Small intestine (tissue), 7 donors: ENCODE data around the gene ATP8A2. TPM values are rescaled to one million over a fixed set of nuclear protein-coding genes. Genes with fewer than 3 reads are reported as not detected.

Experiments used
- DNase-seq, 2 donors: peaks; one replicate each; pipeline versions ENCODE4 v3.0.0 to v3.0.0-alpha.2; 2013
- FAIRE-seq: peaks from 2 replicates; lab custom pipeline; 2012; peaks lifted over from hg19 to GRCh38; lab: Jason Lieb, UNC
- H3K27ac ChIP-seq, 3 donors: one replicate each; pipeline ENCODE4 v1.5.1; 2013; ENCODE audit warnings: low read length in 2 of 3, mild to moderate bottlenecking in 2 of 3, control low read depth in 1 of 3, inconsistent platforms in 1 of 3, low read depth in 1 of 3, moderate library complexity in 1 of 3
- H3K27me3 ChIP-seq, 3 donors: one replicate each; pipeline ENCODE4 v1.6.1; 2013; ENCODE audit warnings: low read length in 3 of 3, inconsistent platforms in 1 of 3; ENCODE audit not compliant: control insufficient read depth in 3 of 3, insufficient read depth in 3 of 3
- H3K36me3 ChIP-seq, 3 donors: one replicate each; pipeline ENCODE4 v1.6.1; 2013; ENCODE audit warnings: low read length in 3 of 3, inconsistent platforms in 1 of 3, low read depth in 1 of 3, mild to moderate bottlenecking in 1 of 3, moderate library complexity in 1 of 3; ENCODE audit not compliant: control insufficient read depth in 3 of 3, insufficient read depth in 2 of 3
- H3K4me1 ChIP-seq, 3 donors: one replicate each; pipeline ENCODE4 v1.6.1; 2013; ENCODE audit warnings: low read length in 2 of 3, inconsistent platforms in 1 of 3, low read depth in 1 of 3, mild to moderate bottlenecking in 1 of 3, moderate library complexity in 1 of 3; ENCODE audit not compliant: control insufficient read depth in 3 of 3, insufficient read depth in 2 of 3
- H3K4me3 ChIP-seq, 3 donors: one replicate each; pipeline ENCODE4 v1.5.1; 2013; ENCODE audit warnings: low read length in 3 of 3, control low read depth in 1 of 3, inconsistent platforms in 1 of 3, low read depth in 1 of 3, mild to moderate bottlenecking in 1 of 3, moderate library complexity in 1 of 3
- H3K9me3 ChIP-seq, 2 donors: one replicate each; pipeline ENCODE4 v1.6.1; 2013; ENCODE audit warnings: low read depth in 1 of 2, low read length in 1 of 2; ENCODE audit not compliant: control insufficient read depth in 2 of 2, insufficient read depth in 1 of 2
- WGBS, 3 donors: extraction: QIAGEN DNeasy Blood & Tissue Kit; methylation state at CpG; one replicate each; pipeline ENCODE4 v1.1.7; 2013; 5-methylcytosine and 5-hydroxymethylcytosine counted together
- polyA plus RNA-seq, 4 donors: library from polyadenylated mRNA; stranded (reverse) in 3 of 4; unstranded in 1 of 4; fragments of 200-250 nt in 3 of 4; fragments of 120-200 nt in 1 of 4; gene quantifications; one replicate each; pipeline versions ENCODE4 v1.2.1 to v1.2.3, GENCODE V29; 2013
- donor health status: healthy with polysubstance abuse.
- donor health status: control.
- donor health status: control.
- donor health status: Bipolar disorder and iron deficiency.
- donor health status: healthy.

ATP8A2 gene
- polyA plus RNA-seq, 4 donors, result 0.72 to 0.79 TPM; not detected in 2

- no peak for DNase-seq
- H3K36me3 ChIP-seq, result no peaks in the 10 kb centered on the region
- no peak overlapping the region for H3K4me3 ChIP-seq
- H3K27ac ChIP-seq, result no peak overlapping the region
- H3K4me1 ChIP-seq, result no peaks in the 10 kb centered on the region
- H3K27me3 ChIP-seq, result no peaks in the 10 kb centered on the region
- WGBS, 3 donors, result 75 to 83% (median 76%) methylated on average over 7 of the region's 7 CpGs
- no peaks in the 10 kb centered on the region for H3K9me3 ChIP-seq
- no peak for FAIRE-seq
These were observed 235.3 kb downstream of the ATP8A2 start for GRCh38 chr13:25607096-25607495.

- H3K27ac ChIP-seq, result no peak overlapping the region
- H3K9me3 ChIP-seq, result no peaks in the 10 kb centered on the region
- FAIRE-seq (no peak), DNase-seq (no peak)
- no peaks in the 10 kb centered on the region for H3K36me3 ChIP-seq
- 64 to 74% (median 68%) methylated on average over 2 of the region's 2 CpGs for WGBS, 3 donors
- no peaks in the 10 kb centered on the region for H3K27me3 ChIP-seq
- H3K4me3 ChIP-seq, result no peak overlapping the region
- H3K4me1 ChIP-seq, result no peaks in the 10 kb centered on the region
These were observed 236.4 kb downstream of the ATP8A2 start for GRCh38 chr13:25608181-25608580.

GRCh38 chr13:25616674-25617073 lies 244.9 kb downstream of the ATP8A2 start:
- FAIRE-seq, result no peak
- no peak overlapping the region for H3K4me3 ChIP-seq
- 31 to 60% (median 34%) methylated on average over 1 of the region's 1 CpG for WGBS, 3 donors
- peaks cover 0 to 2% (median 0%) of the 10 kb centered on the region in 3 donors for H3K27me3 ChIP-seq
- H3K27ac ChIP-seq, result no peak overlapping the region
- no peaks in the 10 kb centered on the region for H3K36me3 ChIP-seq
- no peak for DNase-seq
- H3K4me1 ChIP-seq, result no peaks in the 10 kb centered on the region
- peaks cover 0 to 2% of the 10 kb centered on the region in 2 donors for H3K9me3 ChIP-seq

GRCh38 chr13:25619897-25620296 lies 248.1 kb downstream of the ATP8A2 start:
- Histone ChIP-seq H3K36me3 (no peaks in the 10 kb centered on the region), H3K27me3 (peaks cover 0 to 5% (median 0%) of the 10 kb centered on the region in 3 donors), H3K27ac (no peak overlapping the region), H3K4me1 (no peaks in the 10 kb centered on the region), H3K4me3 (no peak overlapping the region), H3K9me3 (peaks cover 0 to 2% of the 10 kb centered on the region in 2 donors)
- DNase-seq (no peak), FAIRE-seq (no peak)
- WGBS, 3 donors, result 49 to 70% (median 54%) methylated on average over 5 of the region's 5 CpGs

GRCh38 chr13:25625414-25625813 lies 253.6 kb downstream of the ATP8A2 start:
- Histone ChIP-seq H3K27me3 (peaks cover 0 to 3% (median 0%) of the 10 kb centered on the region in 3 donors), H3K9me3 (no peaks in the 10 kb centered on the region), H3K36me3 (no peaks in the 10 kb centered on the region), H3K4me1 (no peaks in the 10 kb centered on the region), H3K27ac (no peak overlapping the region), H3K4me3 (no peak overlapping the region)
- DNase-seq (no peak), FAIRE-seq (no peak)
- WGBS, 3 donors, result 66 to 73% (median 69%) methylated on average over 2 of the region's 2 CpGs

- Histone ChIP-seq H3K9me3 (no peaks in the 10 kb centered on the region), H3K4me1 (no peaks in the 10 kb centered on the region), H3K27ac (no peak overlapping the region), H3K27me3 (no peaks in the 10 kb centered on the region), H3K36me3 (no peaks in the 10 kb centered on the region), H3K4me3 (no peak overlapping the region)
- WGBS, 3 donors, result 75 to 87% (median 76%) methylated on average over 7 of the region's 7 CpGs
- no peak for DNase-seq
- FAIRE-seq, result no peak
These were observed 258.6 kb downstream of the ATP8A2 start for GRCh38 chr13:25630329-25630900.

GRCh38 chr13:25632166-25632888 lies 260.6 kb downstream of the ATP8A2 start:
- no peak for DNase-seq
- no peaks in the 10 kb centered on the region for H3K36me3 ChIP-seq
- H3K27ac ChIP-seq, result no peak overlapping the region
- no peak overlapping the region for H3K4me3 ChIP-seq
- FAIRE-seq, result no peak
- H3K4me1 ChIP-seq, result no peaks in the 10 kb centered on the region
- WGBS, 3 donors, result 70 to 75% (median 73%) methylated on average over 8 of the region's 8 CpGs
- no peaks in the 10 kb centered on the region for H3K9me3 ChIP-seq
- H3K27me3 ChIP-seq, result no peaks in the 10 kb centered on the region

GRCh38 chr13:25633093-25633492 lies 261.3 kb downstream of the ATP8A2 start:
- no peaks in the 10 kb centered on the region for H3K9me3 ChIP-seq
- FAIRE-seq (no peak), DNase-seq (no peak)
- H3K4me1 ChIP-seq, result no peaks in the 10 kb centered on the region
- no peaks in the 10 kb centered on the region for H3K27me3 ChIP-seq
- H3K36me3 ChIP-seq, result no peaks in the 10 kb centered on the region
- 35 to 70% (median 69%) methylated on average over 5 of the region's 5 CpGs for WGBS, 3 donors
- no peak overlapping the region for H3K27ac ChIP-seq
- H3K4me3 ChIP-seq, result no peak overlapping the region
